Spleen (tissue), 11 donors: Measurements from ENCODE around the gene FAM234B. TPM values are rescaled to one million over a fixed set of nuclear protein-coding genes. Genes with fewer than 3 reads are reported as not detected.

ENCODE experiments used
- DNase-seq: peaks from one replicate; pipeline ENCODE4 v3.0.0-alpha.2; 2020
- H3K27ac ChIP-seq, 8 donors: fragments of 200-600 bp; sonication (generic) in 7 of 8; 1 replicate in 4 of 8; 2 replicates in 4 of 8; pipeline versions ENCODE4 v1.5.0 to v1.8.0; 2016 to 2021; ENCODE audit warnings: inconsistent platforms in 4 of 8, mild to moderate bottlenecking in 4 of 8, moderate library complexity in 1 of 8
- H3K27me3 ChIP-seq, 7 donors: fragments of 200-600 bp; sonication (generic) in 6 of 7; replicated peaks in 1 of 7; 1 replicate in 4 of 7; 2 replicates in 3 of 7; pipeline versions ENCODE4 v1.5.0 to v1.8.0; 2016 to 2021; ENCODE audit warnings: inconsistent platforms in 3 of 7, mild to moderate bottlenecking in 1 of 7
- H3K36me3 ChIP-seq, 6 donors: fragments of 200-600 bp; sonication (generic) in 5 of 6; 1 replicate in 4 of 6; 2 replicates in 2 of 6; pipeline versions ENCODE4 v1.5.0 to v1.8.0; 2016 to 2021; ENCODE audit warnings: inconsistent platforms in 2 of 6
- H3K4me1 ChIP-seq, 6 donors: fragments of 200-600 bp; sonication (generic) in 5 of 6; 1 replicate in 3 of 6; 2 replicates in 3 of 6; pipeline versions ENCODE4 v1.5.0 to v1.8.0; 2016 to 2021; ENCODE audit warnings: inconsistent platforms in 3 of 6
- H3K4me3 ChIP-seq, 8 donors: fragments of 200-600 bp; sonication (generic) in 7 of 8; 1 replicate in 4 of 8; 2 replicates in 4 of 8; pipeline versions ENCODE4 v1.5.0 to v1.8.0; 2016 to 2021; ENCODE audit warnings: inconsistent platforms in 4 of 8, mild to moderate bottlenecking in 4 of 8, moderate library complexity in 2 of 8
- H3K9me3 ChIP-seq, 8 donors: fragments of 200-600 bp; sonication (generic) in 7 of 8; 1 replicate in 4 of 8; 2 replicates in 4 of 8; pipeline versions ENCODE4 v1.5.0 to v1.8.0; 2016 to 2021; ENCODE audit warnings: inconsistent platforms in 4 of 8
- POLR2A ChIP-seq, 3 donors: fragments of 450-650 bp; IDR thresholded peaks; one replicate each; pipeline ENCODE4 v1.5.1; 2017; ENCODE audit warnings: antibody characterized with exemption in 3 of 3, mild to moderate bottlenecking in 1 of 3
- POLR2AphosphoS5 ChIP-seq, 3 donors: sonication (generic); formaldehyde crosslinking; IDR thresholded peaks; one replicate each; pipeline ENCODE4 v1.5.1; 2017; ENCODE audit warnings: antibody characterized with exemption in 3 of 3
- WGBS, 5 donors: extraction: QIAGEN DNeasy Blood & Tissue Kit in 3 of 5; methylation state at CpG; one replicate each; pipeline versions ENCODE4 v1.1.5 to v1.1.7; 2013 to 2018; 5-methylcytosine and 5-hydroxymethylcytosine counted together
- intact Hi-C: fragments of 100-400 bp; cut with DNase I; formaldehyde crosslinking; loops from one replicate; pipeline ENCODE4 v1.15.0; 2023; ENCODE audit warnings: low total_unique reads
- polyA plus RNA-seq, 3 donors: library from polyadenylated mRNA; stranded (reverse); fragments of 200-250 nt; gene quantifications; one replicate each; pipeline ENCODE4 v1.2.1, GENCODE V29; 2013
- total RNA-seq, 7 donors: library from RNA; depleted of rRNA in 3 of 7; stranded (reverse); fragments of >200 nt in 3 of 7; fragmentation: NEBNext Ultra II Directional in 4 of 7; extraction: Animal tissue kit (Norgen Biotek cat#: 25700) in 4 of 7; gene quantifications; one replicate each; pipeline versions ENCODE4 v1.1.0 to v1.2.1, GENCODE V29; 2016 to 2021
- TF ChIP-seq, protein P1 (sequence below), 11 experiments: fragments of 200-600 bp in 7 of 11; fragments of 450-650 bp in 4 of 11; sonication (generic) in 4 of 11; IDR thresholded peaks in 8 of 11; conservative IDR thresholded peaks in 3 of 11; 1 replicate in 7 of 11; 2 replicates in 4 of 11; pipeline versions ENCODE4 v1.4.0 to v1.8.0; 2016 to 2021; ENCODE audit warnings: antibody characterized with exemption in 11 of 11, inconsistent platforms in 4 of 11, mild to moderate bottlenecking in 1 of 11
- donor health status: healthy with polysubstance abuse.
- donor health status: DM: no; HTN: no; CAD: no; lungs with moderate emphysema.
- donor health status: DM: no; HTN: no; CAD: no.
- donor health status: Bipolar disorder and iron deficiency.
- donor health status: healthy.
- donor health status: DM: no; HTN: no; CAD: no.
- donor health status: DM: yes; HTN: yes; CAD: no.

FAM234B gene
- total and polyA plus RNA-seq, 10 donors = 0.59 to 8.2 (median 6.2) TPM

GRCh38 chr12:13007496-13008233 is 36.5 kb upstream of the FAM234B start:
- H3K9me3 ChIP-seq = no peaks in the 10 kb centered on the region
- no peak overlapping the region for H3K4me3 ChIP-seq
- intact Hi-C loops = no loop called here
- H3K27me3 ChIP-seq = no peaks in the 10 kb centered on the region
- 86 to 98% (median 93%) methylated on average over 7 of the region's 7 CpGs for WGBS, 5 donors
- H3K4me1 ChIP-seq = peaks cover 0 to 1% (median 0%) of the 10 kb centered on the region in 6 donors
- DNase-seq = no peak
- H3K27ac ChIP-seq = no peak overlapping the region
- TF ChIP-seq, protein P1, sequence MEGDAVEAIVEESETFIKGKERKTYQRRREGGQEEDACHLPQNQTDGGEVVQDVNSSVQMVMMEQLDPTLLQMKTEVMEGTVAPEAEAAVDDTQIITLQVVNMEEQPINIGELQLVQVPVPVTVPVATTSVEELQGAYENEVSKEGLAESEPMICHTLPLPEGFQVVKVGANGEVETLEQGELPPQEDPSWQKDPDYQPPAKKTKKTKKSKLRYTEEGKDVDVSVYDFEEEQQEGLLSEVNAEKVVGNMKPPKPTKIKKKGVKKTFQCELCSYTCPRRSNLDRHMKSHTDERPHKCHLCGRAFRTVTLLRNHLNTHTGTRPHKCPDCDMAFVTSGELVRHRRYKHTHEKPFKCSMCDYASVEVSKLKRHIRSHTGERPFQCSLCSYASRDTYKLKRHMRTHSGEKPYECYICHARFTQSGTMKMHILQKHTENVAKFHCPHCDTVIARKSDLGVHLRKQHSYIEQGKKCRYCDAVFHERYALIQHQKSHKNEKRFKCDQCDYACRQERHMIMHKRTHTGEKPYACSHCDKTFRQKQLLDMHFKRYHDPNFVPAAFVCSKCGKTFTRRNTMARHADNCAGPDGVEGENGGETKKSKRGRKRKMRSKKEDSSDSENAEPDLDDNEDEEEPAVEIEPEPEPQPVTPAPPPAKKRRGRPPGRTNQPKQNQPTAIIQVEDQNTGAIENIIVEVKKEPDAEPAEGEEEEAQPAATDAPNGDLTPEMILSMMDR (IDR thresholded peaks at IDR 0.05 in 8 of 11, conservative IDR thresholded peaks at IDR 0.05 in 3 of 11) = no peak
- no peak for TF ChIP-seq POLR2A (IDR thresholded peaks at IDR 0.05)
- no peaks in the 10 kb centered on the region for H3K36me3 ChIP-seq

DNA sequence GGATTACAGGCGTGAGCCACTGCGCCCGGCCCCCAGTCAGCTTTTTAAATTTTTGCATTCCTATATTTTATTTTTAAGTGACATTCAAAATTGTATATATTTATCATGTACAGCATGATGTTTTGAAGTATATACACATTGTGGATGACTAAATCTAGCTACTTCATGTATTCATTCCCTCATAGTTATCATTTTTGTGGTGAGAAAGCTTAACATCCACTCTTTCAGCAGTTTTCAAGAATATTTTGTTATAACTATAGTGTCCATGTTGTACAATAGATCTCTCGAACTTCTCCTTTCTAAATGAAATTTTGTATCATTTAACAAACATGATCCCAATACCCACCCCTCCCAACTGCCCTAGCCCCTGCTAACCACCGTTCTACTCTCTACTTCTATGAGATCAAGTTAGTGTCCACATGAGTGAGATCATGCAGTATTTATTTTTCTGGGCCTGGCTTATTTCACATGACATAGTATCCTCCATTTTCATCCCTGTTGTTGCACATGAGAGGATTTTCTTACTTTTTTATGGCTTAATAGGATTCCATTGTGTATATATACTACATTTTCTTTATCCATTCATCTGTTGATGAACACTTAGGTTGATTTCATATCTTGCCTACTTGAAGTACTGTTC is 35.3 kb upstream of the FAM234B start:
- Histone ChIP-seq H3K27me3 (no peaks in the 10 kb centered on the region), H3K4me1 (no peaks in the 10 kb centered on the region), H3K4me3 (no peak overlapping the region), H3K36me3 (no peaks in the 10 kb centered on the region), H3K27ac (no peak overlapping the region), H3K9me3 (no peaks in the 10 kb centered on the region)
- no peak for TF ChIP-seq POLR2A (IDR thresholded peaks at IDR 0.05)
- no peak for DNase-seq
- intact Hi-C loops = no loop called here
- WGBS, 5 donors = 82 to 90% (median 83%) methylated on average over 5 of the region's 5 CpGs

- H3K27me3 ChIP-seq = no peaks in the 10 kb centered on the region
- no peak overlapping the region for H3K27ac ChIP-seq
- WGBS, 5 donors = 82 to 96% (median 88%) methylated on average over 6 of the region's 6 CpGs
- H3K4me1 ChIP-seq = no peaks in the 10 kb centered on the region
- intact Hi-C loops = no loop called here
- H3K4me3 ChIP-seq = no peak overlapping the region
- DNase-seq = no peak
- no peaks in the 10 kb centered on the region for H3K36me3 ChIP-seq
- no peak for TF ChIP-seq POLR2AphosphoS5 (IDR thresholded peaks at IDR 0.05)
- TF ChIP-seq, protein P1 (IDR thresholded peaks at IDR 0.05 in 8 of 11, conservative IDR thresholded peaks at IDR 0.05 in 3 of 11) = no peak
- TF ChIP-seq POLR2A (IDR thresholded peaks at IDR 0.05) = no peak
- H3K9me3 ChIP-seq = no peaks in the 10 kb centered on the region
These were observed 33.1 kb upstream of the FAM234B start for GRCh38 chr12:13011098-13011497.

DNA sequence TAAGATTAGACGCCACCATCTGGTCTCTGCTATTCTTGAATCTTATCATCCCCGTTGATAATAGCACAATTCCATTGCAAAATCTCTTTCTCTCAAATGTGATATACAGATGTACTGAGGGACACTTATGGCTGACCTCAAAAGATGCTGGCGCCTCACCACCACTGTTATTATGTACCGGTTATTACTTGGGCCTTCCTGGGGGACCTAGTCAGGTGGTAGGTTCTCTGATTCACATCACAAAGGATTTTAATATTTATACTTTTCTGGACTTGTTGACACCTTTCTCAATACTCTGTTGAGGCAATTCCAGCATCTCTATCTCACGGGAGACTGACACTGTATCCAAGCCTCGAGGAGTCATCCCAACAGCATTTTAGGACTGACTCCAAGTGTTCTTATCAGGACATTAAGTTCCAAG is 21.3 kb upstream of the FAM234B start:
- no peaks in the 10 kb centered on the region for H3K36me3 ChIP-seq
- no peak overlapping the region for H3K27ac ChIP-seq
- H3K27me3 ChIP-seq = no peaks in the 10 kb centered on the region
- intact Hi-C loops = no loop called here
- no peak for TF ChIP-seq POLR2AphosphoS5 (IDR thresholded peaks at IDR 0.05)
- TF ChIP-seq, protein P1 (IDR thresholded peaks at IDR 0.05 in 8 of 11, conservative IDR thresholded peaks at IDR 0.05 in 3 of 11) = no peak
- no peak for TF ChIP-seq POLR2A (IDR thresholded peaks at IDR 0.05)
- no peak for DNase-seq
- H3K4me1 ChIP-seq = peaks cover 0 to 5% (median 0%) of the 10 kb centered on the region in 6 donors
- H3K9me3 ChIP-seq = no peaks in the 10 kb centered on the region
- 76 to 91% (median 87%) methylated on average over 6 of the region's 6 CpGs for WGBS, 5 donors
- H3K4me3 ChIP-seq = no peak overlapping the region
